SIG-M5 treated with dmso at 0.1 percent for 504 hours (cell line): ENCODE results near the gene GSTT4.
"Not testable (repeated sequence)": the region's sequence is repeated elsewhere in the genome, so short reads cannot be mapped to it uniquely, and the experiment has no call there.

Experiments
- DNase-seq: peaks from one replicate; lab custom pipeline; 2025; ENCODE audit not compliant: unreplicated experiment; lab: John Stamatoyannopoulos, UW

GSTT4 gene

GRCh38 chr22:24005201-24005600 is at the start of gene GSTT4:
Gene GSTT4, minus strand, starts transcription at chr22:24005453. Its CDS starts 97 bp downstream, at chr22:24005356.
- no peak for DNase-seq

GRCh38 chr22:24054356-24054755 is 49.1 kb upstream of the GSTT4 start:
- DNase-seq = no peak

GRCh38 chr22:24053481-24054226 is 48.4 kb upstream of the GSTT4 start:
- DNase-seq = peak; percentile 54

- no peak for DNase-seq
Measured at GRCh38 chr22:24051568-24051967, 46.3 kb upstream of the GSTT4 start.

GRCh38 chr22:24051028-24051427 is 45.8 kb upstream of the GSTT4 start:
- no peak for DNase-seq

- no peak for DNase-seq
Measured at GRCh38 chr22:24049978-24050377, 44.7 kb upstream of the GSTT4 start.

GRCh38 chr22:24049211-24049610 is 44.0 kb upstream of the GSTT4 start:
- DNase-seq = no peak

- no peak for DNase-seq
Measured at GRCh38 chr22:24046024-24046423, 40.8 kb upstream of the GSTT4 start.

- DNase-seq = peak; percentile 10
Measured at GRCh38 chr22:24043958-24044357, 38.7 kb upstream of the GSTT4 start.

- DNase-seq = not testable (repeated sequence)
Measured at GRCh38 chr22:24043465-24043864, 38.2 kb upstream of the GSTT4 start.

- DNase-seq = no peak
Measured at GRCh38 chr22:24040946-24041345, 35.7 kb upstream of the GSTT4 start.

GRCh38 chr22:24039046-24039445 is 33.8 kb upstream of the GSTT4 start:
- DNase-seq = no peak

GRCh38 chr22:24037851-24038765 is 32.9 kb upstream of the GSTT4 start:
- no peak for DNase-seq

- DNase-seq = no peak
Measured at GRCh38 chr22:24035296-24035695, 30.0 kb upstream of the GSTT4 start.

- DNase-seq = no peak
Measured at GRCh38 chr22:24033731-24034130, 28.5 kb upstream of the GSTT4 start.

GRCh38 chr22:24030186-24030702 is 25.0 kb upstream of the GSTT4 start:
- no peak for DNase-seq

GRCh38 chr22:24029304-24029703 is 24.1 kb upstream of the GSTT4 start:
- DNase-seq = no peak

- DNase-seq = no peak
Measured at GRCh38 chr22:24028533-24028932, 23.3 kb upstream of the GSTT4 start.

- no peak for DNase-seq
Measured at GRCh38 chr22:24027991-24028390, 22.7 kb upstream of the GSTT4 start.

GRCh38 chr22:24027389-24027975 is 22.2 kb upstream of the GSTT4 start:
- DNase-seq = no peak

- no peak for DNase-seq
Measured at GRCh38 chr22:24026733-24027132, 21.5 kb upstream of the GSTT4 start.
